GM12878 (cell line): ENCODE results near the gene GPR61.

Experiments
- ATF2 ChIP-seq: IDR thresholded peaks from 2 replicates; pipeline ENCODE4 v1.6.1; 2012; ENCODE audit warnings: low read length, inconsistent platforms
- BMI1 ChIP-seq: fragments of 450-650 bp; IDR thresholded peaks from 2 replicates; pipeline ENCODE4 v1.6.1; 2016; ENCODE audit warnings: mild to moderate bottlenecking, moderate library complexity, borderline replicate concordance
- HDAC2 ChIP-seq: fragments of 200-600 bp; sonication (generic); IDR thresholded peaks from 2 replicates; pipeline ENCODE4 v1.6.1; 2017
- NR2F1 ChIP-seq: fragments of 450-650 bp; conservative IDR thresholded peaks from 2 replicates; pipeline ENCODE4 v1.6.1; 2017; ENCODE audit warnings: mild to moderate bottlenecking
- NRF1 ChIP-seq: conservative IDR thresholded peaks from 2 replicates; pipeline ENCODE4 v1.6.1; 2011; ENCODE audit warnings: mild to moderate bottlenecking, low read depth, low read length, improper control_type of control experiment

- TF ChIP-seq BMI1: no peak
- TF ChIP-seq HDAC2: no peak
- TF ChIP-seq NR2F1: no peak
- TF ChIP-seq ATF2: no peak
- TF ChIP-seq NRF1: no peak
These were observed 8.0 kb downstream of the GPR61 start for GRCh38 chr1:109547463-109548320.
